GM21423 (cell line): Measurements from ENCODE around the gene ERBB3.
"Not testable (repeated sequence)": the region's sequence is repeated elsewhere in the genome, so short reads cannot be mapped to it uniquely, and the experiment has no call there.

Experiments used
- ATAC-seq: cut with Tn5 transposase; IDR thresholded peaks from one replicate; pipeline ENCODE4 v1.9.1; 2021; ENCODE audit warnings: mild to moderate bottlenecking, moderate library complexity; ENCODE audit not compliant: unreplicated experiment

ERBB3 gene

GRCh38 chr12:56110571-56110970, 30.6 kb downstream of the ERBB3 start:
- no peak for ATAC-seq

GRCh38 chr12:56114084-56114483, 34.1 kb downstream of the ERBB3 start:
- ATAC-seq: no peak

- ATAC-seq: no peak
Measured at GRCh38 chr12:56115329-56115728, 35.4 kb downstream of the ERBB3 start.

DNA sequence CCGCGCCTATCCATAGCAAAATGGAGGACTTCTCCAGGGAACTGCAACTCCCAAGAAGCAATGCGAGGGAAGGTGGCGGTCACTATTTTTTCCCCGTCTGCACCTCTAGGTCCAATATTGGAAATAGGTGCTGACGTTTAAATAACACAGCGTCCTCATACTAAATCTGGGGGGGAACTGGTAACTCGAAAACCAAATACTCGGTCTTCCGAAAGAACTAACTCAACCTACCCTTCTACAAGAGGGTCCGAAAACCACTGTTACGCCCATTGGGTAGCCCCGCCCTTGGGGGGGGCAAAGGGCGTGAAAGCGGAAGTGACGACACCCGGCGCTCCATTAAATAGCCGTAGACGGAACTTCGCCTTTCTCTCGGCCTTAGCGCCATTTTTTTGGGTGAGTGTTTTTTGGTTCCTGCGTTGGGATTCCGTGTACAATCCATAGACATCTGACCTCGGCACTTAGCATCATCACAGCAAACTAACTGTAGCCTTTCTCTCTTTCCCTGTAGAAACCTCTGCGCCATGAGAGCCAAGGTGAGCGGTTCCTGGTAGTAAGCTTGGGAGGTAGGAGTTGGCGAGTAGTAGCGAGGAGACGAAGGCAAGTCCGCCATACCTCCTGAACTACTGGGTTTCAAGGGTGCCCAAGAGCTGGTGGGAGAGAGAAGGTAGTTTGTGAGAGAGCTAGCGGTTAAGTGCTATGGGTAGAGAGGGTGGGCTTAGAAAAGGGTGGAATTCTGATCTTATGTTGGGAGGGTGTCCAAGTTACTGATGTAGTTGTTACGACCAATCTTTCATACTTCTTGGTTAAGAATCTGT, 36.5 kb downstream of the ERBB3 start, which contains the start of gene RPL41:
Gene RPL41 (plus strand): TSS at position 367 of the 815 bp plus-strand sequence.
- ATAC-seq: peak; percentile 36

DNA sequence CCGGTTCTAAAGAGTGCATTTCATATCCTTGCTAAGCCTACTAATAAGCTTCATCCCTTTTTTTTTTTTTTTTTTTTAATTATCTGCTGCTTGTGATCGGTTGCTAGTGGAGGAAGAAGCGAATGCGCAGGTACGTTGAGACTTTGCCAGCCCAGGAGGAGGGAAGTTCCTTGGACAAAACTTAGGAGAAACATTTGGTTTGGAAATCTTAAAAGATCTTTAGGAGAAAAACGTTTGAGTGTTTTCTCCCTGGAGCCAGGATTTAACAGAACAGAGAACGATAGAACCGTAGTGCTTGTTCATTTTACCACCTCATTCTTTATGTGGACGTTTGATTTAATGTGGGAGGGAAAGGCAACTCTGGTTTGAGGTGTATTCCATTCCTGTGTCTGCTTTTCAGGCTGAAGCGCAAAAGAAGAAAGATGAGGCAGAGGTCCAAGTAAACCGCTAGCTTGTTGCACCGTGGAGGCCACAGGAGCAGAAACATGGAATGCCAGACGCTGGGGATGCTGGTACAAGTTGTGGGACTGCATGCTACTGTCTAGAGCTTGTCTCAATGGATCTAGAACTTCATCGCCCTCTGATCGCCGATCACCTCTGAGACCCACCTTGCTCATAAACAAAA, 37.2 kb downstream of the ERBB3 start:
- ATAC-seq: not testable (repeated sequence)

GRCh38 chr12:56117778-56118687, 38.1 kb downstream of the ERBB3 start, which contains the start of gene ZC3H10:
Gene ZC3H10, plus strand, starts transcription at chr12:56118266. Its CDS starts 2,297 bp downstream, at chr12:56120563.
- peak; percentile 83 for ATAC-seq

GRCh38 chr12:56118688-56119357, 38.9 kb downstream of the ERBB3 start:
- ATAC-seq: peak; percentile 1

- no peak for ATAC-seq
Measured at GRCh38 chr12:56119361-56119796, 39.4 kb downstream of the ERBB3 start.

- no peak for ATAC-seq
Measured at GRCh38 chr12:56120158-56120846, 40.3 kb downstream of the ERBB3 start.

- ATAC-seq: no peak
Measured at GRCh38 chr12:56121204-56121870, 41.4 kb downstream of the ERBB3 start.

GRCh38 chr12:56122637-56123036, 42.7 kb downstream of the ERBB3 start:
- no peak for ATAC-seq

- ATAC-seq: no peak
Measured at GRCh38 chr12:56124133-56124532, 44.2 kb downstream of the ERBB3 start.

- ATAC-seq: no peak
Measured at GRCh38 chr12:56126732-56127239, 46.8 kb downstream of the ERBB3 start.

- no peak for ATAC-seq
Measured at GRCh38 chr12:56127485-56127887, 47.5 kb downstream of the ERBB3 start.

DNA sequence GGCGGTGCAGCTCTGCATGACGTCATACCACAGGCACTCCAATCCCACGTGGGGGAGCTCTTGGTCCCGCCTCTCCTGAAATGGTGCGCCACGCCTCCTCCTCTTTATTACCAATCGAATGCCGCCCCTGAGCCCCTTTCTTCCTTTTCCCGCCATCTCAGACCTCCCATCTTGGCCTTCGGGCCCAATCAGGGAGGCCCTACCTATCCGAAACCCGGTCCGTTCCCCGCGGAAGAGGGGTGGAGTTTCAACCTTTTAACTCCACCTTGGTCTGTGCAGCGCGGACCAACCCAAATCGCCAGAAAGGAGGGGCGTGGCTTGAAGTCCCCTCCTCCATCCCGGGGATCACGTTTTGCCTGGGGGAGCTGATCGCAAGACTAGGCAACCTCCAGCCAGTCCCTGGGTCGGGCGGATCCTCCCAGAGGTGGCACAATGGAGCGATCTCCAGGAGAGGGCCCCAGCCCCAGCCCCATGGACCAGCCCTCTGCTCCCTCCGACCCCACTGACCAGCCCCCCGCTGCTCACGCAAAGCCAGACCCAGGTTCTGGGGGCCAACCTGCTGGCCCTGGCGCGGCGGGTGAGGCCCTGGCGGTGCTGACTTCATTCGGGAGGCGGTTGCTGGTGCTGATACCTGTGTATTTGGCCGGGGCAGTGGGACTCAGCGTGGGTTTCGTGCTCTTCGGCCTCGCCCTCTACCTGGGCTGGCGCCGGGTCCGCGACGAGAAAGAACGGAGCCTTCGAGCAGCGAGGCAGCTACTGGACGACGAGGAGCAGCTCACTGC, 48.1 kb downstream of the ERBB3 start, which contains the start of gene ESYT1:
Gene ESYT1 (plus strand): TSS at position 380 of the 782 bp plus-strand sequence. CDS start 53 bp downstream, at position 433.
- peak; percentile 86 for ATAC-seq

- ATAC-seq: no peak
Measured at GRCh38 chr12:56128670-56129205, 48.8 kb downstream of the ERBB3 start.

GRCh38 chr12:56129206-56129941, 49.4 kb downstream of the ERBB3 start:
- no peak for ATAC-seq
